HCT116 (cell line): ENCODE results near the gene CTAGE9. TPM values are rescaled to one million over a fixed set of nuclear protein-coding genes. Genes with fewer than 3 reads are reported as not detected.
"Not testable (repeated sequence)": the region's sequence is repeated elsewhere in the genome, so short reads cannot be mapped to it uniquely, and the experiment has no call there.

Source experiments
- ATAC-seq: fragments of 200-7000 bp; cut with Tn5 transposase; 2 replicates; pipeline ENCODE4 v1.9.1; 2020; ENCODE audit warnings: mild to moderate bottlenecking, moderate library complexity
- BruUV-seq: library from RNA; stranded (reverse); fragments of 400-500 nt; replicated peaks from 2 replicates; lab custom pipeline; 2021; lab: Mats Ljungman, UMichigan
- CTCF ChIA-PET: fragments of 300-600 bp; sonication (Branson Sonifier 250); formaldehyde crosslinking; loops from one replicate; lab custom pipeline; 2021; ENCODE audit warnings: antibody characterized with exemption; lab: Charles Lee
- POLR2A ChIA-PET: fragments of 300-600, 350-600 bp; sonication (Branson Sonifier 250); formaldehyde crosslinking; loops from one replicate; lab custom pipeline; 2021; ENCODE audit warnings: antibody characterized with exemption; lab: Charles Lee
- RAD21 ChIA-PET, 2 experiments: fragments of 300-600 bp; sonication (Branson Sonifier 250); formaldehyde crosslinking; loops; one replicate each; lab custom pipeline; 2023; ENCODE audit warnings: low total read pairs in 2 of 2; ENCODE audit not compliant: uncharacterized antibody in 2 of 2, unreplicated experiment in 2 of 2, low non-redundant PET in 1 of 2; lab: Charles Lee
- DNase-seq: peaks from one replicate; pipeline ENCODE4 v3.0.0-alpha.2; 2010; ENCODE audit warnings: low read depth, low spot score
- H2AFZ ChIP-seq: fragments of 200-600 bp; shearing (Covaris generic), sonication (generic); 2 replicates; pipeline ENCODE4 v1.6.1; 2017; ENCODE audit warnings: low read depth, mixed run types, mixed read lengths, antibody characterized with exemption, low read length; ENCODE audit not compliant: poor library complexity, severe bottlenecking
- H3K27ac ChIP-seq: 2 replicates; pipeline ENCODE4 v1.5.1; 2012; ENCODE audit warnings: low read depth, low read length
- H3K27me3 ChIP-seq: fragments of 200-600 bp; sonication (generic); 2 replicates; pipeline ENCODE4 v1.6.1; 2016; ENCODE audit warnings: mixed run types, low read length, mixed read lengths; ENCODE audit not compliant: insufficient read depth
- H3K36me3 ChIP-seq, 2 experiments: fragments of 200-500 bp in 1 of 2; fragments of 200-600 bp in 1 of 2; sonication (Bioruptor generic) in 1 of 2; sonication (generic) in 1 of 2; 2 replicates each; pipeline versions ENCODE4 v1.5.1 to v1.6.1; 2014 to 2016; ENCODE audit warnings: low read length in 2 of 2, inconsistent platforms in 1 of 2, mixed read lengths in 1 of 2, mixed run types in 1 of 2; ENCODE audit not compliant: insufficient read depth in 2 of 2, control insufficient read depth in 1 of 2
- H3K4me1 ChIP-seq, 2 experiments: fragments of 200-600 bp in 1 of 2; sonication (generic) in 1 of 2; 2 replicates each; pipeline versions ENCODE4 v1.5.1 to v1.6.1; 2012 to 2017; ENCODE audit warnings: low read length in 2 of 2, inconsistent platforms in 1 of 2, mild to moderate bottlenecking in 1 of 2, mixed read lengths in 1 of 2, mixed run types in 1 of 2, moderate library complexity in 1 of 2; ENCODE audit not compliant: insufficient read depth in 2 of 2, control insufficient read depth in 1 of 2
- H3K4me2 ChIP-seq: fragments of 200-600 bp; sonication (generic); 2 replicates; pipeline ENCODE4 v1.6.1; 2017; ENCODE audit warnings: mixed run types, low read length, mixed read lengths
- H3K4me3 ChIP-seq, 2 experiments: fragments of 200-600 bp in 1 of 2; sonication (generic) in 1 of 2; replicated peaks in 1 of 2; 2 replicates each; pipeline ENCODE4 v1.5.1; 2011 to 2016; ENCODE audit warnings: low read length in 2 of 2, control low read depth in 1 of 2, low read depth in 1 of 2, mild to moderate bottlenecking in 1 of 2, mixed read lengths in 1 of 2, mixed run types in 1 of 2
- H3K79me2 ChIP-seq: fragments of 200-600 bp; sonication (generic); 2 replicates; pipeline ENCODE4 v1.6.1; 2017; ENCODE audit warnings: mild to moderate bottlenecking, mixed run types, low read length, moderate library complexity, mixed read lengths; ENCODE audit not compliant: insufficient read depth
- H3K9ac ChIP-seq: fragments of 200-600 bp; sonication (generic); 2 replicates; pipeline ENCODE4 v1.6.1; 2016; ENCODE audit warnings: low read length, mixed read lengths
- H3K9me2 ChIP-seq: fragments of 200-600 bp; sonication (generic), shearing (Covaris generic); 2 replicates; pipeline ENCODE4 v1.6.1; 2017; ENCODE audit warnings: mixed run types, mild to moderate bottlenecking, moderate library complexity; ENCODE audit not compliant: insufficient read depth
- H3K9me3 ChIP-seq, 2 experiments: fragments of 200-500 bp in 1 of 2; fragments of 200-600 bp in 1 of 2; sonication (Bioruptor generic) in 1 of 2; sonication (generic) in 1 of 2; 2 replicates each; pipeline ENCODE4 v1.6.1; 2014 to 2017; ENCODE audit warnings: low read length in 2 of 2, mixed read lengths in 2 of 2, inconsistent platforms in 1 of 2, low read depth in 1 of 2, mild to moderate bottlenecking in 1 of 2, mixed run types in 1 of 2, moderate library complexity in 1 of 2; ENCODE audit not compliant: control insufficient read depth in 1 of 2, insufficient read depth in 1 of 2
- H4K20me1 ChIP-seq: fragments of 200-600 bp; sonication (generic), shearing (Covaris generic); 2 replicates; pipeline ENCODE4 v1.6.1; 2017; ENCODE audit warnings: mixed run types, mild to moderate bottlenecking, moderate library complexity; ENCODE audit not compliant: insufficient read depth
- EZH2 ChIP-seq: fragments of 200-600 bp; sonication (generic); IDR thresholded peaks from 2 replicates; pipeline ENCODE4 v1.6.1; 2017; ENCODE audit warnings: antibody characterized with exemption, mixed run types
- EZH2phosphoT487 ChIP-seq: fragments of 200-600 bp; IDR thresholded peaks from 2 replicates; pipeline ENCODE4 v1.6.1; 2018; ENCODE audit warnings: antibody characterized with exemption, borderline replicate concordance
- RAD21 ChIP-seq: IDR thresholded peaks from 2 replicates; pipeline ENCODE4 v1.6.1; 2012; ENCODE audit warnings: low read depth, mild to moderate bottlenecking
- SP1 ChIP-seq: IDR thresholded peaks from 2 replicates; pipeline ENCODE4 v1.6.1; 2012; ENCODE audit warnings: low read depth
- TCF7L2 ChIP-seq: IDR thresholded peaks from 2 replicates; pipeline ENCODE4 v1.7.0; 2011; ENCODE audit warnings: borderline replicate concordance, inconsistent platforms; ENCODE audit not compliant: insufficient read depth, insufficient read length; ENCODE audit errors: extremely low read depth
- intact Hi-C: fragments of 100-400 bp; cut with micrococcal nuclease; formaldehyde crosslinking; loops from 2 replicates; pipeline ENCODE4 v1.10.0; 2022
- total RNA-seq: library from RNA; stranded (reverse); gene quantifications from one replicate; pipeline ENCODE4 v1.2.1, GENCODE V29; 2021; ENCODE audit not compliant: unreplicated experiment
- TF ChIP-seq, protein P1 (sequence below): IDR thresholded peaks from 2 replicates; pipeline ENCODE4 v1.6.1; 2011; ENCODE audit warnings: mild to moderate bottlenecking, low read length, moderate library complexity; ENCODE audit not compliant: insufficient replicate concordance; ENCODE audit errors: extremely low read depth

The CTAGE9 gene
- total RNA-seq, 1 experiment from 2014 or later: not detected

- TF ChIP-seq EZH2phosphoT487 (no peak), EZH2 (no peak), RAD21 (no peak), TCF7L2 (no peak), SP1 (no peak)
- TF ChIP-seq, protein P1, sequence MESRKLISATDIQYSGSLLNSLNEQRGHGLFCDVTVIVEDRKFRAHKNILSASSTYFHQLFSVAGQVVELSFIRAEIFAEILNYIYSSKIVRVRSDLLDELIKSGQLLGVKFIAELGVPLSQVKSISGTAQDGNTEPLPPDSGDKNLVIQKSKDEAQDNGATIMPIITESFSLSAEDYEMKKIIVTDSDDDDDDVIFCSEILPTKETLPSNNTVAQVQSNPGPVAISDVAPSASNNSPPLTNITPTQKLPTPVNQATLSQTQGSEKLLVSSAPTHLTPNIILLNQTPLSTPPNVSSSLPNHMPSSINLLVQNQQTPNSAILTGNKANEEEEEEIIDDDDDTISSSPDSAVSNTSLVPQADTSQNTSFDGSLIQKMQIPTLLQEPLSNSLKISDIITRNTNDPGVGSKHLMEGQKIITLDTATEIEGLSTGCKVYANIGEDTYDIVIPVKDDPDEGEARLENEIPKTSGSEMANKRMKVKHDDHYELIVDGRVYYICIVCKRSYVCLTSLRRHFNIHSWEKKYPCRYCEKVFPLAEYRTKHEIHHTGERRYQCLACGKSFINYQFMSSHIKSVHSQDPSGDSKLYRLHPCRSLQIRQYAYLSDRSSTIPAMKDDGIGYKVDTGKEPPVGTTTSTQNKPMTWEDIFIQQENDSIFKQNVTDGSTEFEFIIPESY: no peak
Observed at GRCh38 chr6:131754088-131754487, 43.3 kb upstream of the CTAGE9 start (continued).

DNA sequence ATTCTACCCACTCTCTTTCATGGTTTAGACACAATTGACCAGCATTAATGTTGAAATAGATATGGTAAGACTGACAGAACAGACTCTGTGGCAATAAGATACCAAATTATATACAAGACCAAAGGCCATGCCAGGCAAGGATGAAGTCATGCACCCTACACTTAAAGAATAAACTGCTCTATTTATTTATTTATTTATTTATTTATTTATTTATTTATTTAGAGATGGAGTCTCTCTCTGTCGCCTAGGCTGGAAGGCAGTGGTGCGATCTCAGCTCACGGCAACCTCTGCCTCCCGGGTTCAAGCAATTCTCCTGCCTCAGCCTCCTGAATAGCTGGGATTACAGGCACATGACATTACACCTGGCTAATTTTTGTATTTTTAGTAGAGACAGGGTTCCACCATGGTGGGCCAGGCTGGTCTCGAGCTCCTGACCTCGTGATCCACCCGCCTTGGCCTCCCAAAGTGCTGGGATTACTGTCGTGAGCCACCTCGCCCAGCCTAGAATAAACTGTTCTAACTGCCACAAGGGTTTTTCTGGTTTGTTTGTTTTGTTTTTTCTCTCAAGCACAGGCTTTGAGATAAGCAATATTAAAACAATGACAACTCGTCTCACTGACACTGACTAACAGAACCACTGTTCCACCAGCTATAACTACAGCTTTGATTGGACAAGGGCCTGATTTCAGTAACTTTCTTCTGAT, 40.3 kb upstream of the CTAGE9 start:
- H3K4me2 ChIP-seq, BruUV-seq, H3K36me3 ChIP-seq, RAD21 ChIA-PET, H3K4me3 ChIP-seq, DNase-seq, H3K4me1 ChIP-seq, ATAC-seq, H2AFZ ChIP-seq, H3K9me3 ChIP-seq, H3K9ac ChIP-seq, H3K27ac ChIP-seq, H3K27me3 ChIP-seq, H3K79me2 ChIP-seq, H3K9me2 ChIP-seq, H4K20me1 ChIP-seq, intact Hi-C loops, POLR2A ChIA-PET, CTCF ChIA-PET: not testable (repeated sequence)
